K562 (cell line): ENCODE results near the gene GRM2. TPM values are rescaled to one million over a fixed set of nuclear protein-coding genes. Genes with fewer than 3 reads are reported as not detected.

ENCODE experiments used
- ATF6 ChIP-seq: sonication (generic); formaldehyde crosslinking; IDR thresholded peaks from 2 replicates; pipeline ENCODE4 v1.4.0; 2020; ENCODE audit warnings: mild to moderate bottlenecking, missing genetic modification reagents
- E2F6 ChIP-seq, 2 experiments: IDR thresholded peaks; 2 replicates each; pipeline ENCODE4 v1.6.1; 2011; ENCODE audit warnings: borderline replicate concordance in 1 of 2, control low read depth in 1 of 2, low read depth in 1 of 2, low read length in 1 of 2, mild to moderate bottlenecking in 1 of 2, mixed read lengths in 1 of 2, moderate library complexity in 1 of 2; ENCODE audit not compliant: insufficient read depth in 1 of 2, insufficient read length in 1 of 2, poor library complexity in 1 of 2, severe bottlenecking in 1 of 2; ENCODE audit errors: extremely low read depth in 1 of 2
- FOXA3 ChIP-seq, 2 experiments: fragments of 450-650 bp in 1 of 2; sonication (generic) in 1 of 2; formaldehyde crosslinking; IDR thresholded peaks in 1 of 2; conservative IDR thresholded peaks in 1 of 2; 2 replicates each; pipeline versions ENCODE4 v1.4.0 to v1.8.0; 2020 to 2022; ENCODE audit warnings: mild to moderate bottlenecking in 2 of 2, missing genetic modification reagents in 1 of 2
- FOXM1 ChIP-seq, 2 experiments: fragments of 450-650 bp in 1 of 2; sonication (generic) in 1 of 2; formaldehyde crosslinking in 1 of 2; IDR thresholded peaks; 2 replicates each; pipeline versions ENCODE4 v1.6.1 to v1.9.0; 2017 to 2022; ENCODE audit warnings: low read depth in 2 of 2, mild to moderate bottlenecking in 2 of 2, missing genetic modification reagents in 1 of 2, moderate library complexity in 1 of 2
- HES1 ChIP-seq: fragments of 450-650 bp; IDR thresholded peaks from 2 replicates; pipeline ENCODE4 v1.6.1; 2016; ENCODE audit warnings: low read depth, mild to moderate bottlenecking, moderate library complexity
- KDM2B ChIP-seq: fragments of 250-450 bp; sonication (Bioruptor Pico); IDR thresholded peaks from 2 replicates; pipeline ENCODE4 v1.8.0; 2021; ENCODE audit warnings: mild to moderate bottlenecking, moderate library complexity
- KDM5B ChIP-seq: fragments of 200-600 bp; sonication (generic); IDR thresholded peaks from 2 replicates; pipeline ENCODE4 v1.6.1; 2012; ENCODE audit warnings: low read depth, mild to moderate bottlenecking, moderate library complexity, low read length, control low read depth, inconsistent platforms; ENCODE audit not compliant: insufficient replicate concordance
- MNT ChIP-seq, 2 experiments: fragments of 450-650 bp; conservative IDR thresholded peaks; 2 replicates each; pipeline ENCODE4 v1.6.1; 2017; ENCODE audit warnings: mild to moderate bottlenecking in 2 of 2, moderate library complexity in 2 of 2
- NFIC ChIP-seq: fragments of 450-650 bp; IDR thresholded peaks from 2 replicates; pipeline ENCODE4 v1.6.1; 2017; ENCODE audit warnings: mild to moderate bottlenecking, inconsistent platforms
- PHF8 ChIP-seq: fragments of 200-600 bp; sonication (generic); IDR thresholded peaks from 2 replicates; pipeline ENCODE4 v1.6.1; 2012; ENCODE audit warnings: mixed run types, mild to moderate bottlenecking, inconsistent platforms, low read length, moderate library complexity, borderline replicate concordance
- POLR2B ChIP-seq: fragments of 450-650 bp; IDR thresholded peaks from 2 replicates; pipeline ENCODE4 v1.6.1; 2018; ENCODE audit warnings: low read depth; ENCODE audit not compliant: partially characterized antibody
- SIN3A ChIP-seq, 2 experiments: fragments of 150-350 bp in 1 of 2; IDR thresholded peaks; 2 replicates each; pipeline ENCODE4 v1.6.1; 2011 to 2016; ENCODE audit warnings: borderline replicate concordance in 2 of 2, low read depth in 2 of 2, low read length in 2 of 2, mild to moderate bottlenecking in 2 of 2, moderate library complexity in 2 of 2; ENCODE audit not compliant: control insufficient read depth in 1 of 2
- SREBF1 ChIP-seq: fragments of 150-350 bp; IDR thresholded peaks from 2 replicates; pipeline ENCODE4 v1.6.1; 2014; ENCODE audit warnings: antibody characterized with exemption, low read depth, low read length, borderline replicate concordance
- STAT5A ChIP-seq: IDR thresholded peaks from 2 replicates; pipeline ENCODE4 v1.6.1; 2012; ENCODE audit warnings: low read length, inconsistent platforms, borderline replicate concordance
- TARDBP ChIP-seq: fragments of 450-650 bp; IDR thresholded peaks from 2 replicates; pipeline ENCODE4 v1.6.1; 2016
- TCF7 ChIP-seq: sonication (generic); IDR thresholded peaks from 2 replicates; pipeline ENCODE4 v1.6.1; 2016; ENCODE audit warnings: antibody characterized with exemption, borderline replicate concordance
- ZFX ChIP-seq: sonication (generic); formaldehyde crosslinking; IDR thresholded peaks from 2 replicates; pipeline ENCODE4 v1.8.0; 2022; ENCODE audit warnings: mild to moderate bottlenecking, missing genetic modification reagents, moderate library complexity
- ZNF24 ChIP-seq: fragments of 450-650 bp; IDR thresholded peaks from 2 replicates; pipeline ENCODE4 v1.6.1; 2016
- ZNF316 ChIP-seq: fragments of 450-650 bp; IDR thresholded peaks from 2 replicates; pipeline ENCODE4 v1.6.1; 2016
- ZNF76 ChIP-seq: fragments of 250-450 bp; sonication (Bioruptor Pico); IDR thresholded peaks from 2 replicates; pipeline ENCODE4 v1.4.0; 2020; ENCODE audit warnings: mild to moderate bottlenecking, moderate library complexity, borderline replicate concordance
- polyA plus RNA-seq, 8 experiments: library from polyadenylated mRNA; depleted of rRNA in 4 of 8; stranded (reverse) in 5 of 8; unstranded in 3 of 8; fragments of >200 nt; fragmentation: Nextera tagmentation in 2 of 8; fragmentation: Illumina TruSeq in 1 of 8; extraction: Ambion mirVana in 2 of 8; extraction: Trizol in 1 of 8; gene quantifications; 2 replicates each; pipeline versions ENCODE4 v1.2.1 to v1.2.3, GENCODE V29; 2011 to 2014; ENCODE audit warnings: inconsistent platforms in 1 of 8, missing spikeins in 1 of 8
- total RNA-seq, 7 experiments: library from RNA; depleted of rRNA in 6 of 7; stranded (reverse); fragments of >200 nt in 6 of 7; fragmentation: Illumina TruSeq in 2 of 7; extraction: Trizol in 2 of 7; gene quantifications; 2 replicates each; pipeline versions ENCODE4 v1.2.1 to v1.2.3, GENCODE V29; 2011 to 2021; ENCODE audit warnings: low replicate concordance in 1 of 7

Gene GRM2
- total and polyA plus RNA-seq, 9 of the 15 experiments (the other 6 are each of a cell fraction or from before 2014, with no cell fraction given) = not detected

GRCh38 chr3:51670823-51671733, 35.8 kb upstream of the GRM2 start, which contains the start of gene TEX264 (continued):
- TF ChIP-seq PHF8 = peak; percentile 89; the same call in 1 of the 2 replicates
- no peak for TF ChIP-seq HES1
- TF ChIP-seq ZNF76 (CRISPR knock-in tag) = 0 out of 2 replicates have a peak, but pooled peaks have one; percentile 9
- peak; percentile 47 for TF ChIP-seq POLR2B
- TF ChIP-seq SIN3A (IDR thresholded peaks at IDR 0.05; ENCODE audit: borderline replicate concordance in 2 of 2, control insufficient read depth in 1 of 2, low read depth in 2 of 2, low read length in 2 of 2) = peak; percentile 23 to 65; a peak in 3 of 4 replicates
- TF ChIP-seq FOXA3 (CRISPR knock-in tag; conservative IDR thresholded peaks at IDR 0.05 in 1 of 2, IDR thresholded peaks at IDR 0.05 in 1 of 2) = no peak
- peak; percentile 57; the same call in 1 of the 2 replicates for TF ChIP-seq ATF6 (CRISPR knock-in tag)
- no peak for TF ChIP-seq TCF7
- peak; percentile 40; the same call in 1 of the 2 replicates for TF ChIP-seq KDM2B
- TF ChIP-seq KDM5B = peak; percentile 69
- peak; percentile 77; the same call in 1 of the 2 replicates for TF ChIP-seq TARDBP
- TF ChIP-seq ZNF316 = no peak
- no peak for TF ChIP-seq ZNF24
- TF ChIP-seq FOXM1 (IDR thresholded peaks at IDR 0.05; ENCODE audit: low read depth) = no peak
- TF ChIP-seq FOXM1 (CRISPR knock-in tag; IDR thresholded peaks at IDR 0.05; ENCODE audit: low read depth) = 0 out of 2 replicates have a peak, but pooled peaks have one; percentile 53
- TF ChIP-seq NFIC = peak; percentile 22; the same call in 1 of the 2 replicates
- TF ChIP-seq STAT5A = no peak
- no peak for TF ChIP-seq SREBF1
- peak in 1 of 2 experiments; percentile 19 for TF ChIP-seq E2F6 (IDR thresholded peaks at IDR 0.05; ENCODE audit: borderline replicate concordance in 1 of 2, extremely low read depth in 1 of 2, insufficient read depth in 1 of 2, insufficient read length in 1 of 2, low read depth in 1 of 2, low read length in 1 of 2, poor library complexity in 1 of 2, severe bottlenecking in 1 of 2)
- peak; percentile 74; the same call in 1 of the 2 replicates for TF ChIP-seq ZFX (CRISPR knock-in tag)
- peak; percentile 23 to 51; a peak in 1 of 4 replicates for TF ChIP-seq MNT (conservative IDR thresholded peaks at IDR 0.05)
